ENCODE measurements around the gene TLCD3B. TPM values are rescaled to one million over a fixed set of nuclear protein-coding genes. Genes with fewer than 3 reads are reported as not detected.

The TLCD3B gene
- total RNA-seq, 1 experiment from 2014 or later: 20.9 TPM

DNA sequence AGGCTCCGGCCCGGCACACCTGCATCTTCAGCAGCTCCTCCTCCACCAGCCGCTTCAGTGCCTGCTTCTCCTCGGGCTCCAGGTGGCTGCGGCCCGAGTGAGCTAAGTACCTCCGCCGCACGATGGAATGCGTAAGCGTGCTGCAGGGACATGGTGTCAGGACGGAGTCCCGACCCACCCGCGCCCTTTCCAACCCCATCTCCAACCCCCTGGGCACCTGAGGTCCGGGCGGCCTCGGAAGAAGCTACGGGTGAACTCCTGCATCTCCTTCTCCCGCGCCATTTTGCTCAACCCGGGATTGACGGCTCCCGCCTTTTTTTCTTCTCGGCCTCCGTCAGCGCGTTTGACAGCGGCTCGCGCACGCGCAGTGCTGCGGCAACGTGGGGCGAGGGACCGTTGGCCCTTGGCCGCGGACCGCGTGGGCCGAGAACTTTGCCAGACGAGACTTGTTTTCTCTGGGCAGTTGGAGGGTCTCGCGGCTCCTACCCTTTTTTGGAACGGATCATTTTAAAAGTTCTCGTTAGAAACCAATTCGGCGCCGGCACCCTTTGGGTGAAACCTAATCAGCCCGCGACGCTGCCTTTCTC is 35.7 kb downstream of the TLCD3B start, which contains the start of gene HIRIP3:
Gene HIRIP3, minus strand, starts transcription at position 294 of the 587 bp plus-strand sequence. Its CDS starts 12 bp downstream, at position 282.
- Histone ChIP-seq H3T11ph (ENCODE audit: low read length) (no peak within 1 kb of the TSS), H2AK5ac (ENCODE audit: insufficient read length, low read length) (no peak within 1 kb of the TSS), H3K9ac (ENCODE audit: extremely low read depth, insufficient read length, low read length) (peak within 1 kb of the TSS; percentile 82), H3K14ac (ENCODE audit: insufficient read depth, low read length) (peak within 1 kb of the TSS; percentile 79), H2BK120ac (ENCODE audit: low read depth, low read length, poor library complexity, severe bottlenecking) (no peak within 1 kb of the TSS), H3K27me3 (ENCODE audit: insufficient read depth, low read length) (no peaks in the 10 kb centered on the region), H4K20me1 (ENCODE audit: control insufficient read depth, insufficient read depth, insufficient read length) (no peaks in the 10 kb centered on the region), H3K79me2 (ENCODE audit: insufficient read depth, low read length) (no peaks in the 10 kb centered on the region; the same call in 1 of the 2 replicates), H3K23me2 (ENCODE audit: insufficient read length, low read depth, low read length, poor library complexity, severe bottlenecking) (peaks cover 9% of the 10 kb centered on the region), H3K4me2 (ENCODE audit: insufficient read depth, insufficient read length, low read length) (peak within 1 kb of the TSS; percentile 92), H4K91ac (ENCODE audit: insufficient read length, low read depth, low read length) (no peak within 1 kb of the TSS), H2BK12ac (ENCODE audit: insufficient read length, low read depth, low read length) (no peak within 1 kb of the TSS), H3K18ac (ENCODE audit: insufficient read length, low read depth, low read length) (peak within 1 kb of the TSS; percentile 78), H3K27ac (ENCODE audit: insufficient read length, low read depth, low read length) (no peak within 1 kb of the TSS), H4K5ac (ENCODE audit: insufficient read length, low read depth, low read length) (no peak within 1 kb of the TSS), H3K4ac (ENCODE audit: low read depth, low read length) (no peak within 1 kb of the TSS), H4K8ac (replicated peaks; ENCODE audit: insufficient read length, low read depth, low read length) (no peak within 1 kb of the TSS), H2BK15ac (ENCODE audit: low read depth, low read length) (no peak within 1 kb of the TSS), H2BK20ac (ENCODE audit: low read depth, low read length, poor library complexity, severe bottlenecking) (no peak within 1 kb of the TSS), H3K56ac (ENCODE audit: insufficient read length, low read depth, low read length) (no peak within 1 kb of the TSS), H2AFZ (ENCODE audit: low read length) (peak within 1 kb of the TSS; percentile 66), H3K4me1 (ENCODE audit: insufficient read depth, low read length) (no peaks in the 10 kb centered on the region), H2BK5ac (ENCODE audit: insufficient read length, low read length) (no peak within 1 kb of the TSS), H3K9me3 (ENCODE audit: control insufficient read depth, low read depth, low read length) (no peaks in the 10 kb centered on the region), H3K79me1 (ENCODE audit: insufficient read depth, low read depth, low read length, poor library complexity, severe bottlenecking) (no peaks in the 10 kb centered on the region), H3K23ac (ENCODE audit: insufficient read length, low read depth, low read length) (no peak within 1 kb of the TSS)
- peaks cover 13 to 53% (median 27%) of the 10 kb centered on the region in 3 experiments for H3K36me3 Mint-ChIP-seq (ENCODE audit: insufficient read depth in 1 of 3, low read depth in 3 of 3)
- peak within 1 kb of the TSS; percentile 97 to 98 for H3K4me3 Mint-ChIP-seq
- no peaks in the 10 kb centered on the region; a peak in 1 of 5 replicates for H3K9me3 Mint-ChIP-seq
- no CpG with 5 or more reads among the region's 53 CpGs for WGBS (ENCODE audit: extremely low coverage, insufficient read length, low lambda C conversion rate)
- TF ChIP-seq, protein P1, sequence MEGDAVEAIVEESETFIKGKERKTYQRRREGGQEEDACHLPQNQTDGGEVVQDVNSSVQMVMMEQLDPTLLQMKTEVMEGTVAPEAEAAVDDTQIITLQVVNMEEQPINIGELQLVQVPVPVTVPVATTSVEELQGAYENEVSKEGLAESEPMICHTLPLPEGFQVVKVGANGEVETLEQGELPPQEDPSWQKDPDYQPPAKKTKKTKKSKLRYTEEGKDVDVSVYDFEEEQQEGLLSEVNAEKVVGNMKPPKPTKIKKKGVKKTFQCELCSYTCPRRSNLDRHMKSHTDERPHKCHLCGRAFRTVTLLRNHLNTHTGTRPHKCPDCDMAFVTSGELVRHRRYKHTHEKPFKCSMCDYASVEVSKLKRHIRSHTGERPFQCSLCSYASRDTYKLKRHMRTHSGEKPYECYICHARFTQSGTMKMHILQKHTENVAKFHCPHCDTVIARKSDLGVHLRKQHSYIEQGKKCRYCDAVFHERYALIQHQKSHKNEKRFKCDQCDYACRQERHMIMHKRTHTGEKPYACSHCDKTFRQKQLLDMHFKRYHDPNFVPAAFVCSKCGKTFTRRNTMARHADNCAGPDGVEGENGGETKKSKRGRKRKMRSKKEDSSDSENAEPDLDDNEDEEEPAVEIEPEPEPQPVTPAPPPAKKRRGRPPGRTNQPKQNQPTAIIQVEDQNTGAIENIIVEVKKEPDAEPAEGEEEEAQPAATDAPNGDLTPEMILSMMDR (conservative IDR thresholded peaks at IDR 0.05): no peak
- peaks cover 15 to 25% of the 10 kb centered on the region in 2 experiments for H3K4me1 Mint-ChIP-seq
- H3K27ac Mint-ChIP-seq: peak within 1 kb of the TSS; percentile 91 to 99 (median 96)
- H3K27me3 Mint-ChIP-seq (ENCODE audit: low read depth): no peaks in the 10 kb centered on the region; the same call in 1 of the 2 replicates
- peak; percentile 86 for DNase-seq

All from H9 (cell line).